IPS-15b (cell line): ENCODE measurements around the gene IFI44L.

Experiments
- H3K27me3 ChIP-seq: one replicate; pipeline ENCODE4 v1.6.1; 2013; ENCODE audit warnings: low read length; ENCODE audit not compliant: control insufficient read depth, insufficient read depth
- H3K36me3 ChIP-seq: one replicate; pipeline ENCODE4 v1.6.1; 2013; ENCODE audit warnings: low read length; ENCODE audit not compliant: control insufficient read depth, insufficient read depth
- H3K4me1 ChIP-seq: one replicate; pipeline ENCODE4 v1.6.1; 2013; ENCODE audit warnings: mild to moderate bottlenecking, low read length; ENCODE audit not compliant: control insufficient read depth, insufficient read depth
- H3K4me3 ChIP-seq: one replicate; pipeline ENCODE4 v1.5.1; 2013; ENCODE audit warnings: low read depth, low read length
- H3K9ac ChIP-seq: one replicate; pipeline ENCODE4 v1.6.1; 2013; ENCODE audit warnings: low read depth, mild to moderate bottlenecking, low read length
- H3K9me3 ChIP-seq: one replicate; pipeline ENCODE4 v1.6.1; 2013; ENCODE audit warnings: mild to moderate bottlenecking, low read length; ENCODE audit not compliant: control insufficient read depth, insufficient read depth

IFI44L gene

DNA sequence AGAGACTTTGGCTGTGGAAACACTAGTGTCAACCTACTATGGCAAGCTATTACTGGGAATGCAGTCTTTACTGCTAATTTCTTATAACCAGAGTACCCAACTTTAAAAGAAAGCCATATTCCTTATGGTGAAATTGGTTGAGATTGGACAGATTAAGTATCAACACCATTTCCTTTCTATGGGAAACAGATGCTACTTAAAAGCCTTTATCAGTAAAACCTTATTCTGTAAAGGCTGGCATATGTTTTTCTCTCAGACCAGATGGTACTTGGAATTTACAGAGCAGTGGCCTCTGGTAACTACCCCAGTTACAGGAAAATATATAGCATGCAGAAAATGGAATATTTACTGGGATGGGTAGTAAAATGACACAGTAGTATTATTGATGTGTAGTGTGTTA lies 48.2 kb downstream of the IFI44L start:
- H3K9ac ChIP-seq = no peak overlapping the region
- no peaks in the 10 kb centered on the region for H3K36me3 ChIP-seq
- no peak overlapping the region for H3K4me3 ChIP-seq
- H3K27me3 ChIP-seq = peaks cover 11% of the 10 kb centered on the region
- no peaks in the 10 kb centered on the region for H3K9me3 ChIP-seq
- no peaks in the 10 kb centered on the region for H3K4me1 ChIP-seq

- Histone ChIP-seq H3K9me3 (no peaks in the 10 kb centered on the region), H3K27me3 (no peaks in the 10 kb centered on the region), H3K36me3 (no peaks in the 10 kb centered on the region), H3K9ac (no peak overlapping the region), H3K4me3 (no peak overlapping the region), H3K4me1 (no peaks in the 10 kb centered on the region)
Observed at GRCh38 chr1:78672428-78672827, 52.2 kb downstream of the IFI44L start.

DNA sequence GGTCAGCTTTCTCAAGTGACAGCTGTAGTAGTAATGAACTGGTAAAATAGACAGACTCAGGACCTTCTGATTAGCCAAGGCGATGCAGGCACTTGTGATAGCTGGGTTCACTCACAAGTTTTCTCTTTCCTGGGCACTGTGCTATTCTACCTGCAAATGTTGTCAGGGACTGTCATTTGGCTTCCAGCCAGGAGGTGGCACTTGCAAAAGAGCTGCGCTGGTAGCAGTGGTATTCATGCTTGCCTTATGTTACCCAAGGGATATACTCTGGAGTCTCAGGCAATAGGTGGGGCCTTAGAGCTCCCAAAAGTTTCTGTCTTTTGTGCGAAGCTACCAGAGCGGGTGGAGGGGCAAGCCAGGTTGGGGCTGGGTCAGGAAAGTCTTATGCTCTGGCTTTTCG lies 52.9 kb downstream of the IFI44L start:
- Histone ChIP-seq H3K4me3 (no peak overlapping the region), H3K9me3 (no peaks in the 10 kb centered on the region), H3K4me1 (no peaks in the 10 kb centered on the region), H3K9ac (no peak overlapping the region), H3K36me3 (no peaks in the 10 kb centered on the region), H3K27me3 (no peaks in the 10 kb centered on the region)

- Histone ChIP-seq H3K9ac (no peak overlapping the region), H3K4me1 (no peaks in the 10 kb centered on the region)
Observed at GRCh38 chr1:78676347-78676982, 56.2 kb downstream of the IFI44L start.

DNA sequence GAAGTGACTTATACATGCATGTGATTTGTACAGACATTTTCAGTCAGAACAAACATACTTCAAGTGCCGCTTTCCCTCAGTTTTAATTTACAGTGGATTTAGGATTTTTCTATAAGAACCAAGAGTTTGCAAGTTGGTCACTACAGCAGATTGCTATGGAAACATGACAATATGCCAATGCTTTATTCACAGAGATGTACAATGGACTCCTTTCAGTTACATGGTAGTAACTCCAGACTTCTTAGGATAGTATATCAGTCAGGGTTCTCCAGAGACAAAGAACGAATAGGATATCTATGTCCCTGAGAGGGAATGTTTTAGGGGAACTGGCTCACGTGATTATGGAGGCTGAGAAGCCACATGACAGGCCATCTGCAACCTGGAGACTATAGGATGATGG lies 56.7 kb downstream of the IFI44L start:
- H3K27me3 ChIP-seq = no peaks in the 10 kb centered on the region
- no peak overlapping the region for H3K4me3 ChIP-seq
- no peaks in the 10 kb centered on the region for H3K9me3 ChIP-seq
- H3K4me1 ChIP-seq = no peaks in the 10 kb centered on the region
- H3K36me3 ChIP-seq = no peaks in the 10 kb centered on the region
- H3K9ac ChIP-seq = no peak overlapping the region

More at GRCh38 chr1:78676347-78676982, 56.2 kb downstream of the IFI44L start:
- Histone ChIP-seq H3K9me3 (no peaks in the 10 kb centered on the region), H3K27me3 (no peaks in the 10 kb centered on the region), H3K4me3 (no peak overlapping the region), H3K36me3 (no peaks in the 10 kb centered on the region)

- no peak overlapping the region for H3K4me3 ChIP-seq
- H3K9me3 ChIP-seq = no peaks in the 10 kb centered on the region
- no peaks in the 10 kb centered on the region for H3K4me1 ChIP-seq
- H3K9ac ChIP-seq = no peak overlapping the region
- no peaks in the 10 kb centered on the region for H3K36me3 ChIP-seq
- H3K27me3 ChIP-seq = no peaks in the 10 kb centered on the region
Observed at GRCh38 chr1:78677788-78678187, 57.5 kb downstream of the IFI44L start.

- no peak overlapping the region for H3K4me3 ChIP-seq
- H3K9me3 ChIP-seq = no peaks in the 10 kb centered on the region
- H3K4me1 ChIP-seq = no peaks in the 10 kb centered on the region
- no peaks in the 10 kb centered on the region for H3K36me3 ChIP-seq
- H3K27me3 ChIP-seq = no peaks in the 10 kb centered on the region
- no peak overlapping the region for H3K9ac ChIP-seq
Observed at GRCh38 chr1:78678324-78678723, 58.1 kb downstream of the IFI44L start.

DNA sequence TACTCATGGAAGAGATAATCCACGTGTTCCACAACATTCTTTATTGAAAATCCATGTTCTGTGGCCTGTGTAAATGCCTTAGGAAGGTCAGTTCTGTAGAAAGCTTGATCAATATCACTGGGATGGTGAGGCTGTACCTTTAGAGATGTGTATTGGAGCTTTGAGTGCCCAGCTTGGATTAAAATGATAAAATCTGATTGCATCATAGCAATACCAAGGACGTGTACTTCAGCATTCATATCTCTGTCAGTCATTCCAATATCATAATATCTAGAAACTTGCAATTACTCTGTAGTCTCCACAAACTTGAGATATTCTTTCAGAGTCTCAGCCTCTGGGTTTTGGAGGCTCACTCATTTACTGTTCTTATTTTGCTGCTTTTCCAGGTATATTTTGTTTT lies 61.0 kb downstream of the IFI44L start:
- Histone ChIP-seq H3K9ac (no peak overlapping the region), H3K27me3 (no peaks in the 10 kb centered on the region), H3K9me3 (no peaks in the 10 kb centered on the region), H3K4me1 (no peaks in the 10 kb centered on the region), H3K4me3 (no peak overlapping the region), H3K36me3 (no peaks in the 10 kb centered on the region)

DNA sequence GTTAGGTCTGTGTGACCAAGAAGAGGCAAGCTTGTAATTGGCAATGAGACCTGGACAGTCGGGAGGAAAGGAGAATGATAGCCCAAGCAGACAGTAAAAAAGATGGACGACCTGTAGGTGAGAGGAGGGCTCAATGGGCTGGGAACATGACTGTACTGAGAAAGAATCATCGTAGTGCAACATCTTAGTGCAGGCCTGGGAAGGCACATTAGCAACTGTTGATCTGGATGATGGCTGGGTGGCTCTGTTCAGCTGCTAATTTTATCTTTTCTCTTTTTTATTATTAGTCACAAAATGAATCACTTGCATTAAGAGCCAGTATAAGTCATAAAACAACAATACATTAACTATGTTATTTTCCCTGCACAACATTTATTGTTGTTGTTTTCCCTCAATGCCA lies 62.2 kb downstream of the IFI44L start:
- H3K36me3 ChIP-seq = no peaks in the 10 kb centered on the region
- H3K27me3 ChIP-seq = no peaks in the 10 kb centered on the region
- no peaks in the 10 kb centered on the region for H3K9me3 ChIP-seq
- H3K4me1 ChIP-seq = no peaks in the 10 kb centered on the region
- no peak overlapping the region for H3K9ac ChIP-seq
- H3K4me3 ChIP-seq = no peak overlapping the region

GRCh38 chr1:78683079-78683478 lies 62.8 kb downstream of the IFI44L start:
- Histone ChIP-seq H3K36me3 (no peaks in the 10 kb centered on the region), H3K4me3 (no peak overlapping the region), H3K9ac (no peak overlapping the region), H3K27me3 (no peaks in the 10 kb centered on the region), H3K4me1 (no peaks in the 10 kb centered on the region), H3K9me3 (no peaks in the 10 kb centered on the region)

GRCh38 chr1:78687315-78687714 lies 67.1 kb downstream of the IFI44L start:
- Histone ChIP-seq H3K9me3 (no peaks in the 10 kb centered on the region), H3K36me3 (no peaks in the 10 kb centered on the region), H3K4me1 (peaks cover 2% of the 10 kb centered on the region), H3K4me3 (no peak overlapping the region), H3K27me3 (no peaks in the 10 kb centered on the region), H3K9ac (no peak overlapping the region)

- Histone ChIP-seq H3K4me1 (peaks cover 2% of the 10 kb centered on the region), H3K36me3 (no peaks in the 10 kb centered on the region), H3K27me3 (no peaks in the 10 kb centered on the region), H3K9me3 (no peaks in the 10 kb centered on the region), H3K4me3 (no peak overlapping the region), H3K9ac (no peak overlapping the region)
Observed at GRCh38 chr1:78687914-78688313, 67.7 kb downstream of the IFI44L start.
